HG03469 (cell line): ENCODE data around the gene PXDN.

Experiments
- ATAC-seq: cut with Tn5 transposase; IDR thresholded peaks from one replicate; pipeline ENCODE4 v1.9.1; 2021; ENCODE audit warnings: mild to moderate bottlenecking, moderate library complexity, moderate number of reproducible peaks; ENCODE audit not compliant: unreplicated experiment

The PXDN gene

GRCh38 chr2:1588051-1588977 is 156.0 kb downstream of the PXDN start:
- ATAC-seq = no peak

GRCh38 chr2:1586923-1587840 is 157.1 kb downstream of the PXDN start:
- no peak for ATAC-seq

GRCh38 chr2:1586251-1586922 is 157.9 kb downstream of the PXDN start:
- no peak for ATAC-seq

GRCh38 chr2:1585635-1586034 is 158.7 kb downstream of the PXDN start:
- ATAC-seq = no peak

- no peak for ATAC-seq
Measured at GRCh38 chr2:1584691-1585485, 159.4 kb downstream of the PXDN start.

GRCh38 chr2:1584051-1584531 is 160.2 kb downstream of the PXDN start:
- no peak for ATAC-seq

GRCh38 chr2:1582891-1583341 is 161.4 kb downstream of the PXDN start:
- no peak for ATAC-seq

GRCh38 chr2:1581965-1582625 is 162.2 kb downstream of the PXDN start:
- ATAC-seq = no peak
